CD4-positive, alpha-beta T cell treated with Interleukin-15 for 4 hours (primary cell): ENCODE measurements around the gene ZDHHC22.

Experiments used
- DNase-seq: peaks from one replicate; pipeline ENCODE4 v3.0.0-alpha.2; 2020; ENCODE audit warnings: low spot score

The ZDHHC22 gene

DNA sequence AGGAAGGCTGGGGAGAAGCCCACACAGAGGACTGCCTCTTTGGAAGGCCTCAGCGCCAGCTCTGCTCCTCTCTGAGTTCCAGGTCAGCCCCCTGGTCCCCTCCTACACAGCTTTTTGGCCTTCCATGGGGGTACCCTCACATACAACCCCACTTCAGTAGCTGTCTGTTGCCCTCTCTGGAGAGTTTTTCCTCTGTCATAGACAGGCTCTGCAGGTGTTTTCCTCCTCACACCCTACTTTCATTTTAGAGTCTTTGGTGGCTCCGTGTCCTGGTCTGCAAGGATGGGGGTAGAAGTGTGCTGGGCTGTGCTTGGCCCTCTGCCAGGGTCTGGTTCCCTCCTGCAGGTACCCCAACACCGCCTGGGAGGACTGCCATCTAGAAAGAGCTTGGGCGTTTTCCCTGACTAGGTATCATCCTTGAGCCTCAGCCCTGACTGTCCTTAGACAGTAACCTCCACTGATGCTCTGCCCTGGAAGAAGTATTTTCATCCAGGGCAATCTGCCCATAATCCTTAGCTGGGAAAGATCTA, 15.1 kb downstream of the ZDHHC22 start:
- DNase-seq = no peak

DNA sequence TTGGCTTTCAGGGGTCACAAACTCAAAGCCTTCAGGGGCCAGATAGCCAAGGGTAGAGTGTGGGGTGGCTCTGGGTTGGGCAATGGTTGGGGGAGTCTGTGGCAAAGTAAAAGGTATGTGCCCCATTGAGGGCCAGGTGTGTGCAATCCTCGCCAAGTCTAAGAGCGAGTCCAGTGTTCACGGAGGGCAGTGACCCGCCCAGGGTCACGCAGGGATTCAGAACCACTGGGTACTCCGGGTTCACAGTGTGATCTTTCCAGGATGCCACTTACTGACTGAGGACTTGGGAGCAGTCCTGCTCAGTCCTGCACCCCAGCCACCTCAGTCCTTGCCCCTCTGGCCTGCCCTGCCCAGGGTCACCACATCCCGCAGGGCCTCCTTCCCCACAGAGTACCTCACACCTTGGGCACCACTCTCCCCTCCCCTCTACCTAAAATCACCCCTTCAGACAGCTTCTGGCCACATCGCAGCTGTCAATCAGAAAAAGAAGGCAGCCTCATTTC, 15.7 kb downstream of the ZDHHC22 start:
- no peak for DNase-seq

DNA sequence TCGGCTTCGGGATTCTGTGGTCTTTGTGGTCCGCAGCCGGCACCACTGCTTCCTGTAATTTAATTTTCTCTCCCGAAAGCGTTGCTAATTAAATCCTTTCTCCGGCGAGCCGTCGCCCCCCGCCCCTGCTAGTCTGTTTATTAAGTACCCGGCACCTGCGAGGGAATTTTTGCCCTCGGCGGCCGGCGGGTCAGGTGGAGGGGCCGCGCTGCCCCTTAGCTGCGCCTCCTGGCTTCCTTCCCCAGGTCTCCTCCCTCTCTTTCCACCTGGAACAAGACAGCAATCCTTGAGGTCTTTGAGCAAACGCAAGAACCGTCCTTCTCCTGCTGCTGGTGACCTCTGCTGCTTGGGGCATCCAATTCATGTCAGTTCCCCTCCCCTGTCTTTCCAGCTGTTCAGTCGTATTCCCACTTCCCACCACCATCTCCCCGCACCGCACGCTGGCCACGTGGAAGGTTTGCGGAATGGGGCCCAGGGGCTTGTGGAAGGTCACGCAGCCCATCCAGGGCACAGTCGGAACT, 16.2 kb downstream of the ZDHHC22 start:
- no peak for DNase-seq

- peak; percentile 49 for DNase-seq
These were observed 17.0 kb downstream of the ZDHHC22 start for GRCh38 chr14:77124345-77125280.

- no peak for DNase-seq
These were observed 17.9 kb downstream of the ZDHHC22 start for GRCh38 chr14:77123381-77124325.

DNA sequence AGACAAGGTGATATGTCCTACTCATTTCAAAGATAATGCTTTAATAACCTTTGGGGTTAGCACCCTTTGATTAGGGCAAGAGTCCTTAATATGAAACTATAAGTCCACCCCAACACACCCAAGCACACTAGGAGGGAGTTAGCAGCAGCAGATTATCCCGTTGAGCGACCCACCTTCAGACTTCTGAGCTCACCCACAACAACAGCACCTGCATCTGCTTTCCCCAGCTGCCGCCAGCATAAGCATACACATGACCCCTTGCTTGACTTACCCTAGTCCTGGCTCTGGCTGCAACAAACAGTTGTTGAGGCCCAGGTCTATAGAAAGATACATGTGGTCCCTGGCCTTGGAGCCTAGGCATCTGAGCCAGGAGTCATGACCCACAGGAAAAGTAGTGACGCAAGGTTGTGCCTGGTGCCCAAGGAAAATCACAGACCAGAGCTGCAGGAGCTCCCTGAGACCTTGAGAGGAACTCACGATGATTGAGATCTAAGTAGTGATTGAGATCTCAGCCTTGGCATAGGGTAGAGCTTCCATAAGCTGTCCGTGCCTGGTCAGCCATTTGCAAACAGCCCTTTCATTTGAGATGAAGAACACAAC, 19.0 kb downstream of the ZDHHC22 start:
- DNase-seq = no peak

DNA sequence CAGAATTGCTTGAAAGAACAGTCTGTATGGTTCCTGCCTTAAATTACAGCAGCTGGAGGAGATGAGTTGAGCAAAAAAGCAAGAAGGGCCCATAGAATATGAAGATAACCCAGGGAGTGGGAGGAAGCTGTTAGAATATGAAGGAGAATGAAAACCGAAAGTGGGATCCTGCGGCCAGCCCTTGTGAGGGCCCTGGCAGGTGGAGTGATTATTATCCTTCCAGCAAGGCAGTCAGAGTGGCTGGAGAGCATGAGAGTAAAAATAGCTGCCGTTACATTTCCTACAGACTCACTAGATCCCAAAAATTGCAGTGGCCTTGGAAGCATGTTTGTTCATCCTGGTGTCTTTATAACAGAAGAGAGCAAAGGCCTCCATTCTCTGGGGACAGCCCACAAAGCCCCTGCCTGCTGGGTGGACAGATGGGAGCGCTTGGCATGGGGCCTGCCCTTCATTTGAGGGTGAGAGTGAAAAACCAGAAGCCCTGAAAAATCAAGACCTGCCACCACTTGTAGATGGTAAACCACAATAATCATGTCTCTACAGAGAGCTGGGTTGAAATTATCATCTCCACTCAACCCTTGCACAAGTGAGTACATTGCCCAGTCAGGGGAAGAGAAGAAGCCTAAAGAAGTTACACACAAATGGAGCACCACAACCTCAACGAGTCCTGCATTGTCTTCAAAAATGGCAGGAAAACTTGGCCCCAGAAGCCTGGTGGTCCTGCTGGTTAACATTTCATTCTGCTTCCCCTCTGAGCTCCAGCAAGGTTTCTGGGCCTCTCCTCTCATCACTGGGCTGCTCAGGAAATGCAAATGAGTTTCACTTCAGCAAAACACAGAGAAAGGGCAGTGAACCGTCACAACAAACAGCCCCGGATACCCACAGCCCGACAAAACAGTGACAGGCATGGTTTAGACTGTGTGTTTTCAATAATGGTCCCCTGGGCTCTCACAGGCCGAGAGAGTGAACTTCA, 20.5 kb downstream of the ZDHHC22 start:
- DNase-seq = peak; percentile 37

- DNase-seq = no peak
These were observed 21.7 kb downstream of the ZDHHC22 start for GRCh38 chr14:77119851-77120250.

- DNase-seq = no peak
These were observed 25.3 kb downstream of the ZDHHC22 start for GRCh38 chr14:77116172-77116817.

GRCh38 chr14:77114609-77115008, 27.0 kb downstream of the ZDHHC22 start:
- DNase-seq = no peak

- DNase-seq = no peak
These were observed 27.9 kb downstream of the ZDHHC22 start for GRCh38 chr14:77113644-77114043.

DNA sequence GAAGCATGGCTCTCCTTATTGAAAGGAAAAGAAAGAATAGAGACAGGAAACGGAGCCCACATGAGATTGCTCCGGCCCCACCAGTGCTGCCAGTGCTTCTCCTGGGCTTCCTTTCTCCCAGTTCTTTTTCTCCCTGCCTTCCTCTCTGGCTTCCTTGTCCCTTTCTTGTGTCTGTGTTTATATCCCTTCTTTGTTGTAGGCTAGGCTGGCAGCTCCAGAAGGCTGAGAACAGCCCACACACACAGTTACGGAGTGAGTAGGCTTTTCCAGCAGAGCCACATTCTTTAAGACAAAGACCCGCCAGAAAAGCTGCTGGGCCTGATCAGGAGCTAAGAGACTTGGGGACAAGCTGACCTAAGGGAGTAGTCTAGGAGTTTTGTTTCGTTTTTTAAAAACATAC, 30.6 kb downstream of the ZDHHC22 start:
- DNase-seq = no peak

- no peak for DNase-seq
These were observed 31.3 kb downstream of the ZDHHC22 start for GRCh38 chr14:77110286-77110685.

DNA sequence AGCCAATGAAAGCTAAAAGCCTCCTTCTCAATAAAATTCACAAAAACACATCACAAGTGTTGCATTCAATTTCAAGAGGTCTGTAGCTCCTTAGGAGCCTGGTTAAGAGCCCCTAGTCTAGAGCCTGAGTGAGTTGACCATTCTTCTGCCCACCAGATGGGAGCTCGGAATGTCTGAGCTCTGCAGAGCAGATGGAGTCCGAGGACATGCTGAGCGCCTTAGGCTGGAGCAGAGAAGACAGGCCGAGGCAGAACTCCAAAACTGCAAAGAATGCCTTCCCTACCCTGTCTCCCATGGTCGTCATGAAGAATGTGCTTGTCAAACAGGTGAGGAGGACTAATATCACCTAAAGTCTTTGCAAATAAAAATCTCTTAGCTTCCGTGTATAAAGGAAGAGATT, 31.9 kb downstream of the ZDHHC22 start:
- DNase-seq = no peak

- DNase-seq = no peak
These were observed 32.8 kb downstream of the ZDHHC22 start for GRCh38 chr14:77108753-77109152.

DNA sequence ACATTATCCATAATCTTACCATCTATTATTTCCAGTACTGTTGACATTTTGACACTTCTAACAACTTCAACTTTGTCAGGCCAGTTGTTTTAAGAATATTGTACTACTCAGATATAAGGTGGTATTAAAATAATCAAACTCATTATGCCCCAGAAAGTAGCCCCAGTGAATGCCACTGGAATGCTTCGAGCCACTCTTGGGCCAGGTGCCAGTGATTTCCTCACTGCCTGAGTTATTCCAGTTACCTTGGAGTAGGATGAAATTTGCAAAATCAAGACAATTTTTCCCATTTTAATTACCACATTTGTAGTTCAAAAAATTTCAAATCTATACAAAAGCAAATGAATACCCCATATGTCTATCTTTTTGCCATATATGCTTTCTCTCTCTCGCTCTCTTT, 34.4 kb downstream of the ZDHHC22 start:
- no peak for DNase-seq

GRCh38 chr14:77106666-77107065, 34.9 kb downstream of the ZDHHC22 start:
- no peak for DNase-seq

DNA sequence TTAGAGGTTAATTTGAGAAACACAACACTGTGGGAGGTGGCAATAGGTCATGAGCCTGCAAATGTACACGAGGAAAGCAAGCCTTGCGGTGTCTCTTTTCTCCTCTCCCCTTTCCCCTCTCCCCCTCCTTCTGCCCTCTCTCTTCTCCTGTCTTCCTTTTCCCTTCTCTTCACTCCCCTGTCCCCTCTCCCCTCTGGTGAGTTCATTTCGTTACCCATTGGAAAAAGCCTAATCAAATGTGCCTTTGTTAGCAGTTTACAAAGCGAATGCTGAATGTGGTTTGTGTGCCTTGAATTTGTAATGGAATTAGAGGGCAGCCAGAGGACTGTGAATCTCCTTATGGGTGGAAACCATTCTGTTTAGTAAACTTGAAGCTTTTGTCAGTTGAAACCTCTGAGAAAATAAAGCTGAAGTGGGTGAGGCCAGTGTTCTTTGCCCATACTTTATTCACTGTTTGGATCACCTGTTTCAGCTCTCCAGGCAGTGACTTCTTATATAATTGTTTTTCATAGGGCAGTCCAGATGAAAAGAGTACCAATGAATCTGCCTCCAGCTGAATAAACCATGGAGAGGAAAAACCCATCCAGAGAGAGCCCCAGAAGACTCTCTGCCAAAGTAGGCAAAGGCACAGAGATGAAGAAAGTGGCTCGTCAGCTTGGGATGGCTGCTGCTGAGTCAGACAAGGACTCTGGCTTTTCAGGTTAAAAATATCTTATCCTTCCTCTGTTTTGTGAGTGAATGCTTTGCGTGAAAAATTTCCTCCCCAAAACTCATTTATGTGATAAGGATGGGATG, 36.2 kb downstream of the ZDHHC22 start:
- DNase-seq = no peak

DNA sequence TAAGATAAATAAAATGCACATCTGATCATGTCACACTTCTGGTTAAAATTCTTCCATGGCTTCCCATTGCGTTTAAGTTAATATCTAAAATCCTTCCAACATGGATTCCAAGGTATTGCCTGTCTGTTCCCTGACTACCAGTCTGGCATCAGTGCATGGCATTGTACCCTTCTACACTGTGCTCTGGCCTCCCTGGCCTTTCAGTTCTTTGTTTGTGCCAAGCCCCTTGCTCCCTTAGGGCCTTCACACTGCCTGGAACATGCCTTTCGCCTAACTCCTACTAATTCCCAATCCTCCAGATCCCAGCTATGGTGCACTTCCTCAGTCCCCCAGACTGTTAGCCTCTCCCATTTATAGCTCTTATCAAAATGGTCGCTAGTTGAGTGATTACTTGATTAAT, 37.2 kb downstream of the ZDHHC22 start:
- no peak for DNase-seq
